Calu3 (cell line): ENCODE data around the gene ZNF22. TPM values are rescaled to one million over a fixed set of nuclear protein-coding genes. Genes with fewer than 3 reads are reported as not detected.

ENCODE experiments used
- BruUV-seq: library from RNA; stranded (reverse); fragments of 400-500 nt; replicated peaks from 2 replicates; lab custom pipeline; 2021; lab: Mats Ljungman, UMichigan
- CTCF ChIA-PET: fragments of 300-600 bp; sonication (Branson Sonifier 250); formaldehyde crosslinking; loops from one replicate; lab custom pipeline; 2022; ENCODE audit warnings: antibody characterized with exemption; lab: Charles Lee
- DNase-seq: peaks from one replicate; pipeline ENCODE4 v3.0.0; 2022
- H3K27ac Mint-ChIP-seq: one replicate; pipeline ENCODE4 v1.8.0; 2022; ENCODE audit warnings: mixed read lengths; ENCODE audit not compliant: unreplicated experiment
- H3K27me3 Mint-ChIP-seq: one replicate; pipeline ENCODE4 v1.8.0; 2022; ENCODE audit warnings: mixed read lengths; ENCODE audit not compliant: unreplicated experiment
- H3K36me3 Mint-ChIP-seq: one replicate; pipeline ENCODE4 v1.8.0; 2022; ENCODE audit warnings: mild to moderate bottlenecking, moderate library complexity, mixed read lengths; ENCODE audit not compliant: insufficient read depth, unreplicated experiment
- H3K4me1 Mint-ChIP-seq: one replicate; pipeline ENCODE4 v1.8.0; 2022; ENCODE audit warnings: mild to moderate bottlenecking, low read depth, mixed read lengths; ENCODE audit not compliant: unreplicated experiment
- H3K4me3 Mint-ChIP-seq: one replicate; pipeline ENCODE4 v1.8.0; 2022; ENCODE audit warnings: mild to moderate bottlenecking, low read depth, moderate library complexity, mixed read lengths; ENCODE audit not compliant: unreplicated experiment
- H3K9me3 Mint-ChIP-seq: one replicate; pipeline ENCODE4 v1.8.0; 2022; ENCODE audit warnings: low read depth, mixed read lengths; ENCODE audit not compliant: unreplicated experiment
- intact Hi-C: fragments of 100-400 bp; cut with micrococcal nuclease; formaldehyde crosslinking; loops from one replicate; pipeline ENCODE4 v1.10.0; 2022; ENCODE audit not compliant: unreplicated experiment
- total RNA-seq: library from RNA; stranded (reverse); gene quantifications from 2 replicates; pipeline ENCODE4 v1.2.3, GENCODE V29; 2022
- TF ChIP-seq, protein P1 (sequence below): fragments of 200-600 bp; IDR thresholded peaks from one replicate; pipeline ENCODE4 v1.8.0; 2022; ENCODE audit warnings: antibody characterized with exemption; ENCODE audit not compliant: unreplicated experiment

Gene ZNF22
- total RNA-seq, 1 experiment from 2014 or later = 11.9 TPM

GRCh38 chr10:44969854-44970253 is 30.9 kb upstream of the ZNF22 start:
- no peak overlapping the region for H3K27ac Mint-ChIP-seq
- TF ChIP-seq, protein P1, sequence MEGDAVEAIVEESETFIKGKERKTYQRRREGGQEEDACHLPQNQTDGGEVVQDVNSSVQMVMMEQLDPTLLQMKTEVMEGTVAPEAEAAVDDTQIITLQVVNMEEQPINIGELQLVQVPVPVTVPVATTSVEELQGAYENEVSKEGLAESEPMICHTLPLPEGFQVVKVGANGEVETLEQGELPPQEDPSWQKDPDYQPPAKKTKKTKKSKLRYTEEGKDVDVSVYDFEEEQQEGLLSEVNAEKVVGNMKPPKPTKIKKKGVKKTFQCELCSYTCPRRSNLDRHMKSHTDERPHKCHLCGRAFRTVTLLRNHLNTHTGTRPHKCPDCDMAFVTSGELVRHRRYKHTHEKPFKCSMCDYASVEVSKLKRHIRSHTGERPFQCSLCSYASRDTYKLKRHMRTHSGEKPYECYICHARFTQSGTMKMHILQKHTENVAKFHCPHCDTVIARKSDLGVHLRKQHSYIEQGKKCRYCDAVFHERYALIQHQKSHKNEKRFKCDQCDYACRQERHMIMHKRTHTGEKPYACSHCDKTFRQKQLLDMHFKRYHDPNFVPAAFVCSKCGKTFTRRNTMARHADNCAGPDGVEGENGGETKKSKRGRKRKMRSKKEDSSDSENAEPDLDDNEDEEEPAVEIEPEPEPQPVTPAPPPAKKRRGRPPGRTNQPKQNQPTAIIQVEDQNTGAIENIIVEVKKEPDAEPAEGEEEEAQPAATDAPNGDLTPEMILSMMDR = no peak

DNA sequence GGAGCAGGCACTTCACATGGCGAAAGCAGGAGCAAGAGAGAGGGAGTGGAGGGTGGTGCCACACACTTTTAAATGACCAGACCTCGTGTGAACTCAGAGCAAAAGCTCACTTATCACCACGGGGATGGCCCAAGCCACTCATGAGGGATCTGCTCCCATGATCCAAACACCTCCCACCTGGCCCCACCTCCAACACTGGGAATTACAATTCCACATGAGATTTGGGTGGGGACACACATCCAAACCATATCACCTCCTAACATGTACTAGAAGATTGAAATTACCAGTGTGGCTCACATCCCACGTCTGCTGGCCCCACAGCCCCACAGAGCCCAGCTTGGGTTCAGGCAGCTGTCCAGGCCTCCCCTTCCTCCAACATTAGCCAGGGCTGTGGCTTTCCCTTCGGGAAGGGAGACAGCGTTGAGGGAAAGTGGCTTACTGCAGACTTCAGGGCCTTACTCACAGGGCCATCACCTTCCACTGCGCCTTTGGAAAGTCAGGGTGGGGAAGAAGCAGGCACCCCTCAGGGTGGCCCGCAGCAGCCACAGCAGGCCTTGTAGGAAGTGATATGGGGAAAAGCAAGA is 29.8 kb upstream of the ZNF22 start:
- Mint-ChIP-seq H3K36me3 (no peaks in the 10 kb centered on the region), H3K9me3 (no peaks in the 10 kb centered on the region), H3K27ac (no peak overlapping the region), H3K4me1 (peaks cover 10% of the 10 kb centered on the region), H3K27me3 (no peaks in the 10 kb centered on the region), H3K4me3 (no peak overlapping the region)
- BruUV-seq = no TSS peak
- TF ChIP-seq, protein P1 = no peak
- intact Hi-C loops = no loop called here
- CTCF ChIA-PET = no interaction called here
- no peak for DNase-seq

More at GRCh38 chr10:44969854-44970253, 30.9 kb upstream of the ZNF22 start:
- intact Hi-C loops = no loop called here
- Mint-ChIP-seq H3K4me1 (peaks cover 18% of the 10 kb centered on the region), H3K36me3 (no peaks in the 10 kb centered on the region), H3K9me3 (no peaks in the 10 kb centered on the region), H3K27me3 (no peaks in the 10 kb centered on the region), H3K4me3 (no peak overlapping the region)
- no peak for DNase-seq
- CTCF ChIA-PET = no interaction called here
- no TSS peak for BruUV-seq

GRCh38 chr10:44971434-44971833 is 29.3 kb upstream of the ZNF22 start:
- Mint-ChIP-seq H3K36me3 (no peaks in the 10 kb centered on the region), H3K4me3 (no peak overlapping the region), H3K9me3 (no peaks in the 10 kb centered on the region), H3K27ac (no peak overlapping the region), H3K27me3 (no peaks in the 10 kb centered on the region), H3K4me1 (peaks cover 10% of the 10 kb centered on the region)
- BruUV-seq = no TSS peak
- no peak for DNase-seq
- CTCF ChIA-PET = no interaction called here
- TF ChIP-seq, protein P1 = no peak
- intact Hi-C loops = no loop called here

DNA sequence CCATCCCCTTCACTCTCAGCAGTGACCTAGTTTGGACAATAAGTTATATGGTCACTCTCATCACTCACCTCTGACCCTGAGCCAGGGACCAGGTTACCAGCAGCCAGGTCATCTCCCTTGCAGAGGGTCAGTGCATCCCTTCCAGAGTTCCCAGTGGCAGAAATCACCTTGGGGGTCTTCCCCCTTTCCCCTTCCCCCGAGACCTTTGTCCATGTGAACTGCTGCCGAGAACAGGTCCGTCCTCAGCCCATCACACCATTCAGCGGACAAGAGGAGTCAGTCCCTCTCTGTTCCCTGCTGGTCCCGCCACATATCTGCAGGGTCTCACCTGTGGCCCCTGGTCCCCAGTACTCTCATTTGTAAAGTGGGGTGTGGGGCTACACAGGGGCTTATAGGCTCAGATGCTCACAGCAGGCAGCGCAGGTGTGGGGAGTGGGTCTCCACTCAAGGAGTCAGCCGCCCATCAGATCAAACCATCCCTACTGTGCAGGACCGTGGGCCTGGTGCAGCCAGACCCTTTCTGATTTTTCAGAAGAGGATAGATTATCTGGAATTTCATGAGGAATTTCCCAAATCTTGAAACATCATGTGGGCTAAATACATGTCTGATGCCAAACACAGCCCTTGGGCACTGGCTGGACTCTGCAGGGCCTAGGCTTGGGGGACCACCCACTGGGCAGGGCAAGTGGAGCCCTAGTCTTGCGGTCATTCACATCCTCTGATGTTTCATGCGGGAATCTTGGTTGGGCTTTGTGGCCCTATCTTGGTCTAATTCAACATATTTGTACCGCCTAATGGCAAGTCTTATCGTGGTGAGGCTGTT is 28.6 kb upstream of the ZNF22 start:
- intact Hi-C loops = no loop called here
- no peak for DNase-seq
- Mint-ChIP-seq H3K4me1 (peaks cover 15% of the 10 kb centered on the region), H3K4me3 (no peak overlapping the region), H3K27ac (no peak overlapping the region), H3K9me3 (no peaks in the 10 kb centered on the region), H3K27me3 (no peaks in the 10 kb centered on the region), H3K36me3 (no peaks in the 10 kb centered on the region)
- CTCF ChIA-PET = interaction anchor here (0.6 kb wide), 1 partner anchor 268 kb away, joined by 4 read pairs; no protein-coding TSS in a partner anchor
- TF ChIP-seq, protein P1 = no peak
- BruUV-seq = no TSS peak
